ENCODE data around the gene ASTL.

- TF ChIP-seq USF1 (IDR thresholded peaks at IDR 0.05) (no peak), MAX (IDR thresholded peaks at IDR 0.05) (no peak), CREB1 (IDR thresholded peaks at IDR 0.05; ENCODE audit: low read depth) (no peak), RAD21 (IDR thresholded peaks at IDR 0.05; ENCODE audit: low read depth) (no peak), TAF1 (IDR thresholded peaks at IDR 0.05; ENCODE audit: low read depth) (no peak), TCF12 (IDR thresholded peaks at IDR 0.05; ENCODE audit: low read depth) (no peak), EGR1 (IDR thresholded peaks at IDR 0.05) (no peak), REST (IDR thresholded peaks at IDR 0.05; ENCODE audit: low read depth) (no peak), YY1 (IDR thresholded peaks at IDR 0.05; ENCODE audit: low read depth) (no peak), TEAD4 (IDR thresholded peaks at IDR 0.05) (no peak), EP300 (IDR thresholded peaks at IDR 0.05; ENCODE audit: borderline replicate concordance) (no peak), ZBTB7A (IDR thresholded peaks at IDR 0.05; ENCODE audit: low read depth) (no peak), FOXM1 (IDR thresholded peaks at IDR 0.05; ENCODE audit: borderline replicate concordance, low read depth) (no peak)
Measured at GRCh38 chr2:96105994-96106715, 32.1 kb downstream of the ASTL start.
